ENCODE results near the gene KCNT1. TPM values are rescaled to one million over a fixed set of nuclear protein-coding genes. Genes with fewer than 3 reads are reported as not detected.

The KCNT1 gene
- total and polyA plus RNA-seq, 8 donors = 0.05 to 1.1 (median 0.11) TPM

- intact Hi-C loops (cut with DNase I) = no loop called here
- Histone ChIP-seq H3K9me3 (no peaks in the 10 kb centered on the region), H3K4me3 (no peak overlapping the region), H3K27me3 (no peaks in the 10 kb centered on the region), H3K27ac (no peak overlapping the region), H3K36me3 (no peaks in the 10 kb centered on the region), H3K4me1 (no peaks in the 10 kb centered on the region)
- ATAC-seq (no peak), FAIRE-seq (no peak), DNase-seq (no peak)
- 51 to 54% methylated on average over 14 of the region's 14 CpGs for WGBS, 2 donors
- TF ChIP-seq CTCF (IDR thresholded peaks at IDR 0.05) = no peak
These were observed 77.6 kb downstream of the KCNT1 start for GRCh38 chr9:135779571-135779970.

- ATAC-seq (no peak), FAIRE-seq (no peak), DNase-seq (no peak)
- Histone ChIP-seq H3K4me3 (no peak overlapping the region), H3K4me1 (no peaks in the 10 kb centered on the region), H3K27ac (no peak overlapping the region), H3K9me3 (no peaks in the 10 kb centered on the region), H3K36me3 (no peaks in the 10 kb centered on the region), H3K27me3 (no peaks in the 10 kb centered on the region)
- TF ChIP-seq CTCF (IDR thresholded peaks at IDR 0.05) = no peak
- intact Hi-C loops (cut with DNase I) = no loop called here
- WGBS, 2 donors = 60 to 67% methylated on average over 16 of the region's 16 CpGs
These were observed 78.1 kb downstream of the KCNT1 start for GRCh38 chr9:135780086-135780485.

- 61 to 72% methylated on average over 21 of the region's 21 CpGs for WGBS, 2 donors
- intact Hi-C loops (cut with DNase I) = no loop called here
- H3K4me1 ChIP-seq = no peaks in the 10 kb centered on the region
- TF ChIP-seq CTCF (IDR thresholded peaks at IDR 0.05) = no peak
- ATAC-seq (no peak), FAIRE-seq (no peak), DNase-seq (no peak)
- no peaks in the 10 kb centered on the region for H3K9me3 ChIP-seq
- H3K27ac ChIP-seq = no peak overlapping the region
- H3K36me3 ChIP-seq = no peaks in the 10 kb centered on the region
- H3K4me3 ChIP-seq = no peak overlapping the region
- H3K27me3 ChIP-seq = no peaks in the 10 kb centered on the region
These were observed 78.6 kb downstream of the KCNT1 start for GRCh38 chr9:135780626-135781025.

- DNase-seq (no peak), ATAC-seq (no peak), FAIRE-seq (no peak)
- no peak overlapping the region for H3K27ac ChIP-seq
- intact Hi-C loops (cut with DNase I) = no loop called here
- no peak overlapping the region for H3K4me3 ChIP-seq
- no peaks in the 10 kb centered on the region for H3K36me3 ChIP-seq
- H3K27me3 ChIP-seq = no peaks in the 10 kb centered on the region
- H3K9me3 ChIP-seq = no peaks in the 10 kb centered on the region
- no peak for TF ChIP-seq CTCF (IDR thresholded peaks at IDR 0.05)
- 65 to 75% methylated on average over 24 of the region's 24 CpGs for WGBS, 2 donors
- H3K4me1 ChIP-seq = no peaks in the 10 kb centered on the region
These were observed 81.0 kb downstream of the KCNT1 start for GRCh38 chr9:135782946-135783345.

GRCh38 chr9:135783540-135784245 is 81.7 kb downstream of the KCNT1 start:
- no peaks in the 10 kb centered on the region for H3K4me1 ChIP-seq
- FAIRE-seq = no peak
- WGBS, 2 donors = 60 to 76% methylated on average over 30 of the region's 30 CpGs
- H3K9me3 ChIP-seq = no peaks in the 10 kb centered on the region
- no peaks in the 10 kb centered on the region for H3K27me3 ChIP-seq
- no peak for TF ChIP-seq CTCF (IDR thresholded peaks at IDR 0.05)
- intact Hi-C loops (cut with DNase I) = no loop called here
- no peak for DNase-seq
- ATAC-seq = no peak
- no peak overlapping the region for H3K4me3 ChIP-seq
- no peak overlapping the region for H3K27ac ChIP-seq
- H3K36me3 ChIP-seq = no peaks in the 10 kb centered on the region

Data from pancreas (tissue), 10 donors.